AG08396 (cell line): Measurements from ENCODE around the gene DHX30.
"Not testable (repeated sequence)": the region's sequence is repeated elsewhere in the genome, so short reads cannot be mapped to it uniquely, and the experiment has no call there.

Source experiments
- DNase-seq: peaks from one replicate; pipeline ENCODE4 v3.0.0; 2012; ENCODE audit warnings: low spot score, mixed read lengths

The DHX30 gene

DNA sequence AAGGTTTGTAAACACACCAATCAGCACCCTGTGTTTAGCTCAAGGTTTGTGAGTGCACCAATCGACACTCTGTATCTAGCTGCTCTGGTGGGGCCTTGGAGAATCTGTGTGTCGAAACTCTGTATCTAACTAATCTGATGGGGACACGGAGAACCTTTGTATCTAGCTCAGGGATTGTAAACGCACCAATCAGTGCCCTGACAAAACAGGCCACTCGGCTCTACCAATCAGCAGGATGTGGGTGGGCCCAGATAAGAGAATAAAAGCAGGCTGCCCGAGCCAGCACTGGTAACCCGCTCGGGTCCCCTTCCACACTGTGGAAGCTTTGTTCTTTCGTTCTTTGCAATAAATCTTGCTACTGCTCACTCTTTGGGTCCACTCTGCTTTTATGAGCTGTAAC is 85.1 kb downstream of the DHX30 start:
- not testable (repeated sequence) for DNase-seq

DNA sequence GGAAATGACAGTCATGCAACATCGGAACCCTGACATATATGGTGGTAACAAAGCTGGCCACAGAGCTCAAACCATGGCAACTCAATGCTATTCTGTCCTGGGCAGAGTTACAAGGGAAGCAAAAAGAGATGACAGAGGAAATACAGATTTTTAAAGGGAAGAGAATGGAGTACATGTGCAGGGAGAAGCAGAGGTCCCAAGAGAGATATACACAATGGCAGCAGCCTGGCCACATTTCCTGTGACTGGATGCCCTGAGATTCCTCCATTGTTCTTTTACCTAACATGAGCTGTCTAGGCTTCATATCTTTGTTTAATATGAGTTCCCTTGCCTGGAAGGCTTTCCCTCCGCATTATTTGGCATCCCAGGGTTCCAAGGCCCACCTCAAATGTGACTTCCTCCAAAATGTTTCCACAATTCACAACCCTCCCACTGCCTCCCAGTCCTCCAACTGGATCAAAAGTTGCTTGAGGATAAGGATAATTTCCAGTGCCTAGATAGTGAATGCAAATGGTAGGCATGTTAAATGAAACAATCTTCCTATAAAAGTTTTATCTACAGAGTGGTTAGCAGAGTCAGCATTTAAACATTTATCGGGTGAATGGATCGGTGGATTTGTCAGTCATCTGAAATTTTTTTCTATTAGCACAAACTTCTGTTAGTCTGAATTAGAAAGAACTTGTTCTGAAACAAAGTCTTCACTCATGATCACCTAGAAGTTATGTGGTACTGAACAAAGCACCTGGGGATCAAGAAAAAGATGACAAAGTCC is 86.2 kb downstream of the DHX30 start:
- no peak for DNase-seq

DNA sequence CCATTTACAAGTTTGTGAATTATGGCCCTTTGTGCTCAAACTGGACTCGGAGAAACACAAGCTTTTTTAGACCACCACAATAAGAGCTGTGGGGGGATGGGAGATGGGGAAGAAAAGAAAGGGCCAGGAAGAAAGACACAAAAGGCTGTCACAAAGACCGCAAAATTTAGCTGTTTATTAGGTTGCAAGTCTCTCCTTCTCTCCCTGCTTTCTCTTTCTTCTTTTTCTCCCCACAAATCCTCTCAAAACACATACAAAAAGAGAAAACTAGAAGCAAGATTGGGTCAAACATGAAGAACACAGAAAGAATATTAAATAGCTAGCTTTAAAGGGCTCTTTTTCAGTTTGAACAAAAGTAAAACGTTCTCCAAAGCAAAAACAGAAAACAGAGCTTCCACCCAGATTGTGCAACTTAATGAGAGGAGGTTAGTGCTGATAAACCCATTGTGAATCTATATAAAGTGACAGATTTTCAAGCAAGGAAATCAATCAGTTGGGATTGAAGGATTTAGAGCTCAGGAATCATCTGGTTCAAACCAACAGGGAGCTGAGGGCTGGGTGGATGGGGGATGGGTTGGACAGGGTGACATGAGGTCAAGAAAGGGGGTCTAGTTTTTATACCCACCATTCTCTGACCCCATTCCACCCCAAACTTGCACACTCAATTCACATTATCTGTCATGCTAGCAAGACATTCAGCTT is 87.3 kb downstream of the DHX30 start:
- no peak for DNase-seq

DNA sequence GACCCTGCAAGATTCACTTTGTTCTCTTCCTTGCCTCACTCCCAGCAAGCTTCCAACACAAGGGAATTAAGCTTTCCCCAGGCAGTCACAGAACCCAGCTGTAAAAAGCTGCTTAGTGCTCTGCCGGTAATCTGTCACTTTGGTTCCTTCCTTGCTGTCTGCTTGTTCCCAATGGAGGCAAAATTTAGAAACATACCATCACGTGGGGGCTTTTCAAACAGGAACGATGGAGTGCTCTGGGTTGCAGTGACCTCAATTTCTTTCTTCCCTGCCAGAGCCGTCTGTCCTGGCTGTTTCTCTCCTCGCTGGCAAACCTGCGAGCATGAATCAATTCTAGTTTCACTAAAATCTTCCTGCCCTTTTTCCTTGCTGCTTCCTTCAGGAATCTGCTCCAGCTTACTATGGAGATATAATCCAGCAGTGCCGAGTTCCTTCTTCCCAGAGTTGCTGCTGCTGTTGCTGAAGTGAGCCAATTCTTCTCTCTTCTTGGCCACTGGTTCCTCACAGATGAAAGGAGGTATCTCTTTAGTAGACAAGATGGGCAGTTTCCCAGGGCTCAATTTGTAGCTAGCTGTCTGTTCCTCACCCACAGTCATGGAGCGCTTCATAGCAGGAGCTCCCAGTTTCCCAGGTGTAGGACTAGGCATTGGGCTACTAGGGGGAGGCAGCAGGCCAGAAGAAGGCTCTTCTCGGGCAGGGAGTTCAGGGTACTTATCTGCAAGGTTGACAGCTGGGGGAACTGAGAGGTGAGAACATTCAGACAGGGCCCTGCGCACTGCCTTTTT is 88.1 kb downstream of the DHX30 start:
- no peak for DNase-seq

DNA sequence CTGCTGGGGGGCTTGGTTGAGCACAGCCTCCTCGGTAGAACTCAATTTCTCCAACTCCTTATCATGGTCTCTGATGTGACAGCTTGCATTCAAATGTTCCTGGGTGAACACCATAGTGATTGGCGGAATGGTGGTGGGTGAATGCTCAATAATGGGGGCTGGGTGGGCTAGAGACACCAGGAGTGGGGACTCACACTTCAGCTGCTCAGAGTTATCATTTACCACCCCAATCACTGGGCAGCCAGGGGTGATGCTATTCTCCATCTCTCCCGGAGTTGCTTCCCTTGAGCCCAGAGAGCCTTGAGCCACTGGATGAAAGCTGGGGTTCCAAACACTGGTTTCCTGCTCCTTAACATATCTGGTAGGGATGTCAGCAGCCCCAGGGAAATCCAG is 88.7 kb downstream of the DHX30 start:
- no peak for DNase-seq

DNA sequence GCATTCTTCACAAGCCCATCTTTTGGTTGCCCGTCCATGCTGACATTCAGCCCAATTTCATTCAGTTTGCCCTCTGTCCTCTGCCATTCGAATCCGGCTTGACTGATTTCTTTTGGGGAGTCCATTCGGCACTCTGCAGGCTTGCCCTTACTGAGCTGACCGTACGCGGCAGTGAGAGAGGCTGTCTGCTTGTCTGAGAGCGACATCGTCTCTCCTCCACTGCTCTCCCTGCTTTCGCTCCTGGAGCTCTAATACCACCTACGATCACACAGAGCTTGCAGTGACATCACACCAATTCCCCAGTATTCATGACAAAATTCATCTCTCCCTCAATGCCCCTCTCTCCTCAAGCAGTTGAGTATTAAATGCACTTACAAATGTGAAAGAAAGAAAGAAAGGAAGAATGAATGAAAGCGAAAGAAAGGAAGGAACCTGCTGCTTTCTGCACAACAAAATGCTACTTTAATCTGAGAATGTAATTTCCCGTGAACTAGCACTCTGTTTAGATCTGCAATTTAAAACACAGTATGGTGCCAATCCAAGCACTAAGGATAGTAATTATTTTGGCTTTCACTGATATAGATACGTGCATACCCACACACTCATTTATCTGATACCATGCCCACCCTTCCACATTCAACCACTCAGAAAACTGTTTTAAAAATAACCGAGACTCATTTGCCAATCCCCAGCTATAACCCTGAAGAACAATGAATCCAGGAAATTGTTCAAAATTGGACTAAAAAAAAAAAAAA is 89.5 kb downstream of the DHX30 start:
- DNase-seq, result no peak

DNA sequence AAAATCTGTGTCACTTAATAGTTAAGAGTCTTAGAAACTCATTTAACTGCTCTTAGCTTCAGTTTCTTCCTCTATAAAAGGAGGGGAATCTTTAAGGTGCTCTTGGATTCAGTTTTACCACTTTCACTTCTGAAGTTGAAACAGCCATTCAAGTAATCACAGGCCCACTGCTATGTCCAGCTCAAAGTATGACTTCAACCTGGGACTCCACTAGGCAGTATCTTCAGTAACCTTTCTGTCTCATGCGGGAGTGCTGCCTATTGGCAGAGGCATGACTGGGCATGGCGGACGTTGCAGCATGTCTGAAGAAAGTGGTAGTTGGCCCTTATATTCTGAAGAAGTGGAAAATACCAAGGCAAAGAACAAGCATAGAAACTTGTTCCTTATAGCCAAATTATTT is 92.3 kb downstream of the DHX30 start:
- no peak for DNase-seq

DNA sequence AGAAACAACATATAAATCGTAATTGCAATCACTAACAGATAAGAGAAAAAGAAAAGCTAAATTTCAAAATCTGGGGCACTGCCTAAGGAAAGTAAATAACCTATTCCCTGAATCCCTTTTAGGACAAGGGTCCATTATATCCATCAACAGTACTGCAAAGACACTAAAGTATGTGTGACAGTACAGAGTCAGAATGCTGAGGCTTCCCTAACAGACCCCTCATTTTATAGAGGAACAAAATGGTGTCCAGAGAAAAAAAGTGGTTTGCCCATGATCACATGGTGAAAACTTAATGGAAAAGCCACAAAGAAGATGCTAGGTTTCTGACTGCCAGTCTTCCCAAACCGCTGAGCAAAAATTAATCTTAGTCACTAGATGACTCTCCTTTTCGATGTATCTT is 93.8 kb downstream of the DHX30 start:
- DNase-seq, result no peak

DNA sequence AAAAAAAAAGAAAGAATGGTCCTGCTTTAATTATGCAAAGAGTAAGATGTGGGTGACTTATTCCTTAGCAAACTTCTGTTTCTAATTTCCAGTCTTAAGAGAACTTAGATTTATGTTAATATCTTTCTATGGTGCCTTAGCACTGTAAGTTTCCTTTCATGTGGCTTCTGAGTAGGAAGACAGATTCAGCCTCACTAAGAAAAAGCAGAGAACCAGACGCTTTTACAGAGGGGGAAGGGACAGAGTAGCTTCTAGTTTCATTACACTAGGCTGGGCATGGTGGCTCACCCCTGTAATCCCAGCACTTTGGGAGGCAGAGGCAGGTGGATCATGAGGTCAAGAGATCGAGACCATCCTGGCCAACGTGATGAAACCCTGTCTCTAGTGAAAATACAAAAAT is 95.0 kb downstream of the DHX30 start:
- no peak for DNase-seq

DNA sequence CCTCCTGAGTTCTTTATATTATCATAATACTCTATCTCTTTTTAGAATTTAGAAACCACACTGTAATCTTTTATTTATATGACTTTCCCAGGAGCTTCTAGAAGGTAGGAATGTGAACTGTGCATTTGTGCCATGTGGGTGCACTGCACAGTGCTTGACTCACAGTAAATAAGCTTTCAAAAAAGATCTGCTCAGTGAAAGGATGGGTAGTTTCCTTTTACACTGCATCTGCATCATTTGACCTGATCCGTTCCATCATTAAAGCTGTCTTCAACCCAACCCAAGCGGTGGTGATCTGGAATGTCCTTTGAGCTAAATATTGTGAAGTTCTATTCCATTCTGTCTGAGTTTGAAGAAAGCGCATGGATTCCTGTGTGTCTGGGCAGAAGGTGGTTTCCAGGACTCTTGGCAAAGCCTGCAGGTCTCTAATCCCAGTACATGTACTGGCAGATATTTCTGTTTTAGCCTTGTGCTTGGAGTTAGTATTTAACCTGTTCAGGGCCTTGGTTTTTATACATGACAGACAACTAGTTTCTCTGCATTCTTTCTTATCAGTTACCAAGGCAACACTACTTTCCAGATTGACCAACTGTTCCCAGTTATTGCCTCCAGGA is 96.7 kb downstream of the DHX30 start:
- DNase-seq, result no peak
